A375 (cell line): Measurements from ENCODE around the gene MRAP. TPM values are rescaled to one million over a fixed set of nuclear protein-coding genes. Genes with fewer than 3 reads are reported as not detected.

Source experiments
- total RNA-seq: library from RNA; depleted of rRNA; stranded (reverse); fragments of >200 nt; shearing (Covaris generic); gene quantifications from 2 replicates; pipeline ENCODE4 v1.2.3, GENCODE V29; 2014; rRNA removed

Gene MRAP
- total RNA-seq = not detected in 2 replicates

DNA sequence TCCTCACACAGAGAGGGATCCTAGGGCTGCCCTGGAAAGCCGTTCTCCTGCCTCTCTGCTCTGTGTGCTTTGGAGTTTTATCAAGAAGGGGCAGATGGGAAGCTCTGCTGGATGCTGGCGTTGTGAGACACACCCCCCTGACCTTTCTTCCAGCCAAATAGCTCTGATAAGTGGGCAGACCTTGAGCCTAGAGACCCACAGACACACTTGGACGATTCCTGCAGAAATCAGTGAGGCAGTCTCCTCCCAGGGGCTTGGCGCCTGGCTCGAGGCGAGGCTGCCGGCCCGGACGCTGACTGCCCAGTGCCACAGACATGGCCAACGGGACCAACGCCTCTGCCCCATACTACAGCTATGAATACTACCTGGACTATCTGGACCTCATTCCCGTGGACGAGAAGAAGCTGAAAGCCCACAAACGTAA is at the start of gene MRAP:
Gene MRAP, plus strand, starts transcription at position 198 of the 424 bp plus-strand sequence. Its CDS starts 117 bp downstream, at position 315.

DNA sequence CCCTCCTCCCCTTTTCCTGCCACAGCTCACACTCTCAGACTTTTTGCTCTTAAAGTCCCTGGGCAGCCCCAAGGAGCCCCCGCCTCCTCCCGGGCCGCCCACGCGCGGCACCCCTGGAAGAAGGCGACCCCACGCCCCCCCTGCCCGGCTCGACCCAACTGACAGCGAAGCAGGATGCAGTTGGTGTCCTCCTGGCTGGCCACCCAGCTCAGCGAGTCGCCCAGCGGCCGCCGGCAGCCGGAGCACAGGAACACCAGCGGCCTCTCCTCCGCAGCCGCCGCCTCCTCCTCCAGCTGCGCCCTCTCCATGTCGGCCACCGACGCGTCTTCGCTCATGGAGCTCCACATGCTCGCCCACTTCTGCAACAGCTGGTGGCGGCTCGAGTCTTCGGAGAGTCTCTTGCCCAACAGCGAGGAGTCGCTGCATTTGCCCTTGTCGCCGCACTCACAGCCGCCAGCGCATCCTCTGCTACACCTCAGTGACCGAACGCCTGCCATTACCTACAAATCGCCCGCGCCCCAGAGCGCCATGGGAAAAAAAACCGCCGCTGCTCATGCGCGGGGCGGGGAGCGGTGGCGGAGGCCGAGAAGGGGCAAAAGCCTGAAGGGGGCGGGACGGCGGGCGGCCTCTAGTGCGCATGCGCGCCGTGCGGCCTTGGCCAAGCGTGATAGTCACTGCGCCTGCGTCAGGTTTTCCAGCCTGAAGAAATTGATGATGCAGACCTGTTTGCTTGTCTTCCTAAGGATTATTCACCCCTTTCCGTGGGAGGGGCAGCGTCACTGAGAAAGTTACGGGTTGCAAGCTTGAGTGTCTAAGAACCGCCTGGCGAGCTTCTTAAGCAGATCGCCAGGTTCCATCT is 19.9 kb upstream of the MRAP start, which contains the start of gene MIS18A:
Gene MIS18A, minus strand, starts transcription at position 532 of the 859 bp plus-strand sequence. Its CDS starts 35 bp downstream, at position 497.

Other genes starting within 250 kb of the MRAP start
- gene MIS18A, start 19.8 kb upstream of the MRAP start, total RNA-seq = 14.5 and 15.1 TPM in 2 replicates
- 22.2 and 22.9 TPM in 2 replicates for gene URB1, start 94.2 kb downstream of the MRAP start, total RNA-seq
- gene EVA1C, start 113.9 kb downstream of the MRAP start, total RNA-seq = 5.2 and 11.0 TPM in 2 replicates